ENCODE data around the gene OPN1MW2. TPM values are rescaled to one million over a fixed set of nuclear protein-coding genes. Genes with fewer than 3 reads are reported as not detected.

Gene OPN1MW2
- total RNA-seq, 1 donor from 2014 or later: not detected

Other genes starting within 250 kb of the OPN1MW2 start
- gene HCFC1, start 247.9 kb upstream of the OPN1MW2 start, total RNA-seq: 72.5 and 79.4 TPM in 2 replicates
- 2.0 and 2.9 TPM in 2 replicates for gene TMEM187, start 247.0 kb upstream of the OPN1MW2 start, total RNA-seq
- 134 and 146 TPM in 2 replicates for gene IRAK1, start 199.9 kb upstream of the OPN1MW2 start, total RNA-seq
- gene MECP2, start 122.0 kb upstream of the OPN1MW2 start, total RNA-seq: 56.8 and 69.0 TPM in 2 replicates
- gene OPN1LW, start 75.5 kb upstream of the OPN1MW2 start, total RNA-seq: not detected in 2 replicates
- gene OPN1MW, start 37.2 kb upstream of the OPN1MW2 start, total RNA-seq: not detected in 2 replicates
- not detected in 2 replicates for gene OPN1MW3, start 37.8 kb downstream of the OPN1MW2 start, total RNA-seq
- gene TEX28, start 75.4 kb downstream of the OPN1MW2 start, total RNA-seq: not detected in 2 replicates
- gene TKTL1, start 76.0 kb downstream of the OPN1MW2 start, total RNA-seq: not detected in 2 replicates
- 605 and 679 TPM in 2 replicates for gene FLNA, start 154.9 kb downstream of the OPN1MW2 start, total RNA-seq
- gene EMD, start 159.5 kb downstream of the OPN1MW2 start, total RNA-seq: 68.4 and 70.2 TPM in 2 replicates
- gene RPL10, start 178.6 kb downstream of the OPN1MW2 start, total RNA-seq: 5,113 and 5,534 TPM in 2 replicates
- 15.3 and 15.8 TPM in 2 replicates for gene DNASE1L1, start 189.5 kb downstream of the OPN1MW2 start, total RNA-seq
- gene TAFAZZIN, start 191.8 kb downstream of the OPN1MW2 start, total RNA-seq: 50.5 and 66.1 TPM in 2 replicates
- 36.6 and 38.8 TPM in 2 replicates for gene ATP6AP1, start 208.9 kb downstream of the OPN1MW2 start, total RNA-seq
- 112 and 127 TPM in 2 replicates for gene GDI1, start 217.4 kb downstream of the OPN1MW2 start, total RNA-seq
- 52.5 and 56.0 TPM in 2 replicates for gene FAM50A, start 224.4 kb downstream of the OPN1MW2 start, total RNA-seq
- 58.9 and 69.5 TPM in 2 replicates for gene PLXNA3, start 238.5 kb downstream of the OPN1MW2 start, total RNA-seq